ENCODE results near the gene CCDC71.

GRCh38 chr3:49148159-49148558 lies 18.0 kb downstream of the CCDC71 start:
- TF ChIP-seq TRIM28 (IDR thresholded peaks at IDR 0.05; ENCODE audit: borderline replicate concordance, low read length), result no peak
- no peak for TF ChIP-seq CTCF (tag by site-specific recombination; IDR thresholded peaks at IDR 0.05)
- TF ChIP-seq ZSCAN18 (tag by site-specific recombination; IDR thresholded peaks at IDR 0.05), result no peak
- TF ChIP-seq SP7 (tag by site-specific recombination; IDR thresholded peaks at IDR 0.05), result no peak
- TF ChIP-seq ZNF133 (tag by site-specific recombination; IDR thresholded peaks at IDR 0.05), result no peak

Data from HEK293 (cell line).